ENCODE measurements around the gene LAMB3.

DNA sequence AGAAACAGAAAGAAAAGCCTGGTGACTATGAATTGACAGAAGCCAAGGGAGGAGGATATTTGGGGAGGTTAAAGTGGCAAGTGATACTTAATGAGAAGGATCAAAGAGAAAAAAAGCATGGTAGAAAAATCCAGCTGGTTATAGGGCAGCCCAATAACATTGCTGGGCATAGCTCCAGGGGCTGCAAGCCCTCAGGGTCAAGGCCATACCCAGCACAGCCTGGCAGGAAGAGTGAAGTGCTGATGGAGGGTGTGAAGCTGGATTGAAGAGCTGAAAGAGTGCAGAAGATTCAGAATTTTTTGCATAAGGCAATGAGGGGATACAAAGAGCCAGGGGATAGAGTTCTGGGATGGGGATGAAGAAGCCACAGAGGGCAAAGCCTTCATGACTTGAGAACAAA is 44.4 kb upstream of the LAMB3 start:
- no peak for TF ChIP-seq CTCF (IDR thresholded peaks at IDR 0.05)
- TF ChIP-seq POLR2A (IDR thresholded peaks at IDR 0.05), result no peak

All from adrenal gland (tissue), 5 donors.